Smooth muscle cell (in vitro differentiated cells): Measurements from ENCODE around the gene GABRR1. TPM values are rescaled to one million over a fixed set of nuclear protein-coding genes. Genes with fewer than 3 reads are reported as not detected.
"Not testable (repeated sequence)": the region's sequence is repeated elsewhere in the genome, so short reads cannot be mapped to it uniquely, and the experiment has no call there.

ENCODE experiments used
- DNase-seq: peaks from one replicate; lab custom pipeline; 2025; ENCODE audit not compliant: unreplicated experiment; lab: John Stamatoyannopoulos, UW
- H2AFZ ChIP-seq: fragments of 200-600 bp; sonication (generic); 2 replicates; pipeline ENCODE4 v1.6.0; 2016; ENCODE audit warnings: antibody characterized with exemption, low read depth, mild to moderate bottlenecking
- H3F3A ChIP-seq: fragments of 200-600 bp; sonication (generic); 2 replicates; pipeline ENCODE4 v1.6.0; 2017; ENCODE audit warnings: antibody characterized with exemption, low read depth
- H3K27ac ChIP-seq: fragments of 200-600 bp; sonication (generic); 2 replicates; pipeline ENCODE4 v1.5.1; 2016; ENCODE audit warnings: low read depth, mild to moderate bottlenecking
- H3K27me3 ChIP-seq: fragments of 200-600 bp; sonication (generic); 2 replicates; pipeline ENCODE4 v1.6.1; 2016; ENCODE audit warnings: low read depth, mild to moderate bottlenecking
- H3K36me3 ChIP-seq: fragments of 200-600 bp; sonication (generic); 2 replicates; pipeline ENCODE4 v1.5.1; 2016; ENCODE audit warnings: low read depth
- H3K4me1 ChIP-seq: fragments of 200-600 bp; sonication (generic); 2 replicates; pipeline ENCODE4 v1.5.1; 2016; ENCODE audit warnings: low read depth
- H3K4me2 ChIP-seq: fragments of 200-600 bp; sonication (generic); 2 replicates; pipeline ENCODE4 v1.6.0; 2016; ENCODE audit warnings: mild to moderate bottlenecking
- H3K4me3 ChIP-seq: fragments of 200-600 bp; sonication (generic); 2 replicates; pipeline ENCODE4 v1.5.1; 2016; ENCODE audit warnings: mild to moderate bottlenecking
- H3K79me2 ChIP-seq: fragments of 200-600 bp; sonication (generic); 2 replicates; pipeline ENCODE4 v1.6.0; 2016; ENCODE audit warnings: low read depth, mild to moderate bottlenecking
- H3K9ac ChIP-seq: fragments of 200-600 bp; sonication (generic); 2 replicates; pipeline ENCODE4 v1.6.0; 2016; ENCODE audit warnings: low read depth
- H3K9me3 ChIP-seq: fragments of 200-600 bp; sonication (generic); replicated peaks from 2 replicates; pipeline ENCODE4 v1.5.1; 2016; ENCODE audit warnings: low read depth
- H4K20me1 ChIP-seq: fragments of 200-600 bp; sonication (generic); 2 replicates; pipeline ENCODE4 v1.6.0; 2016; ENCODE audit warnings: low read depth
- CTCF ChIP-seq: fragments of 200-600 bp; sonication (generic); IDR thresholded peaks from 2 replicates; pipeline ENCODE4 v1.5.1; 2017; ENCODE audit warnings: borderline replicate concordance, mild to moderate bottlenecking, antibody characterized with exemption; ENCODE audit not compliant: insufficient read depth, poor library complexity, severe bottlenecking
- WGBS: methylation state at CpG from one replicate; pipeline ENCODE4 v1.1.7; 2016; ENCODE audit warnings: low lambda C conversion rate; 5-methylcytosine and 5-hydroxymethylcytosine counted together
- polyA plus RNA-seq: library from polyadenylated mRNA; unstranded; fragments of >200 nt; fragmentation: Nextera tagmentation; extraction: Ambion mirVana; gene quantifications from 2 replicates; pipeline ENCODE4 v1.2.1, GENCODE V29; 2016
- total RNA-seq: library from RNA; depleted of rRNA; stranded (reverse); fragments of >200 nt; gene quantifications from 2 replicates; pipeline ENCODE4 v1.2.3, GENCODE V29; 2014

GABRR1 gene
- total and polyA plus RNA-seq, 2 experiments from 2014 or later = not detected

- WGBS = 97% methylated on average over 3 of the region's 3 CpGs
- Histone ChIP-seq H3K79me2 (no peaks in the 10 kb centered on the region), H4K20me1 (no peaks in the 10 kb centered on the region)
Observed at GRCh38 chr6:89131599-89131998, 85.6 kb downstream of the GABRR1 start.

GRCh38 chr6:89128256-89128671 is 88.9 kb downstream of the GABRR1 start:
- H3K4me3 ChIP-seq, H3K4me1 ChIP-seq, H3F3A ChIP-seq, H3K36me3 ChIP-seq, DNase-seq, H3K79me2 ChIP-seq, H3K27me3 ChIP-seq, H3K27ac ChIP-seq, H4K20me1 ChIP-seq, H3K4me2 ChIP-seq, H3K9me3 ChIP-seq, H3K9ac ChIP-seq, H2AFZ ChIP-seq: not testable (repeated sequence)
- WGBS = 88% methylated on average over 2 of the region's 2 CpGs

More at GRCh38 chr6:89131599-89131998, 85.6 kb downstream of the GABRR1 start:
- H3F3A ChIP-seq = no peaks in the 10 kb centered on the region
- DNase-seq = no peak
- no peak overlapping the region for H3K4me3 ChIP-seq
- H2AFZ ChIP-seq = no peak overlapping the region
- no peak overlapping the region for H3K27ac ChIP-seq
- H3K9me3 ChIP-seq = no peaks in the 10 kb centered on the region
- no peaks in the 10 kb centered on the region for H3K36me3 ChIP-seq
- H3K27me3 ChIP-seq = no peaks in the 10 kb centered on the region
- no peak overlapping the region for H3K9ac ChIP-seq
- no peak for TF ChIP-seq CTCF
- no peak overlapping the region for H3K4me2 ChIP-seq
- H3K4me1 ChIP-seq = no peaks in the 10 kb centered on the region

Other genes starting within 250 kb of the GABRR1 start
- gene PNRC1, start 136.6 kb downstream of the GABRR1 start, total RNA-seq = 188 and 202 TPM in 2 replicates
- 183 and 198 TPM in 2 replicates for gene PNRC1, start 136.6 kb downstream of the GABRR1 start, polyA plus RNA-seq
- 5.3 and 7.2 TPM in 2 replicates for gene SRSF12, start 99.3 kb downstream of the GABRR1 start, total RNA-seq
- 5.6 and 5.8 TPM in 2 replicates for gene SRSF12, start 99.3 kb downstream of the GABRR1 start, polyA plus RNA-seq
- gene PM20D2, start 71.3 kb downstream of the GABRR1 start, total RNA-seq = 6.9 and 7.8 TPM in 2 replicates
- 4.8 and 5.6 TPM in 2 replicates for gene PM20D2, start 71.3 kb downstream of the GABRR1 start, polyA plus RNA-seq
- gene GABRR2, start 97.9 kb upstream of the GABRR1 start, total RNA-seq = 0.49 and 3.2 TPM in 2 replicates
- gene GABRR2, start 97.9 kb upstream of the GABRR1 start, polyA plus RNA-seq = 0.24 and 0.50 TPM in 2 replicates
- 130 and 131 TPM in 2 replicates for gene UBE2J1, start 135.4 kb upstream of the GABRR1 start, total RNA-seq
- gene UBE2J1, start 135.4 kb upstream of the GABRR1 start, polyA plus RNA-seq = 65.7 and 85.5 TPM in 2 replicates
- gene RRAGD, start 194.9 kb upstream of the GABRR1 start, total RNA-seq = 2.7 and 3.5 TPM in 2 replicates
- gene RRAGD, start 194.9 kb upstream of the GABRR1 start, polyA plus RNA-seq = 1.2 and 1.9 TPM in 2 replicates
- 10.7 and 24.2 TPM in 2 replicates for gene ANKRD6, start 215.8 kb upstream of the GABRR1 start, total RNA-seq
- 5.2 and 9.0 TPM in 2 replicates for gene ANKRD6, start 215.8 kb upstream of the GABRR1 start, polyA plus RNA-seq